Measurements from ENCODE around the gene MRPL20. TPM values are rescaled to one million over a fixed set of nuclear protein-coding genes. Genes with fewer than 3 reads are reported as not detected.

The MRPL20 gene
- total RNA-seq, 4 donors from 2014 or later: 87.9 to 222 (median 116) TPM

DNA sequence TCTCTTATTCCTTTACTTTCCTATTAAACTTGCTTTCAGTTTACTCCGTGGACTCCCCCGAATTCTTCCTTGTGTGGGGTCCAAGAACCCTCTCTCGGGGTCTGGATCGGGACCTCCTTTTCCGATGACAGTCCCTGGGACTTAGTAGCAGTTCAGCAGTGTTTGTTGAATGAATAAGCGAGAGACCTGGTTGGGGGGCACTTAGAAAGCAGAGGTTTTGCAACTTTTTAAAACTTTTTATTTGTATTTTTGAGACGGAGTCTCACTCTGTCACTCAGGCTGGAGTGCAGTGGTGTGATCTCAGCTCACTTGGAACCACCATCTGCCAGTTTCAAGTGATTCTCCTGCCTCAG, 16.1 kb upstream of the MRPL20 start:
- TF ChIP-seq, protein P1, sequence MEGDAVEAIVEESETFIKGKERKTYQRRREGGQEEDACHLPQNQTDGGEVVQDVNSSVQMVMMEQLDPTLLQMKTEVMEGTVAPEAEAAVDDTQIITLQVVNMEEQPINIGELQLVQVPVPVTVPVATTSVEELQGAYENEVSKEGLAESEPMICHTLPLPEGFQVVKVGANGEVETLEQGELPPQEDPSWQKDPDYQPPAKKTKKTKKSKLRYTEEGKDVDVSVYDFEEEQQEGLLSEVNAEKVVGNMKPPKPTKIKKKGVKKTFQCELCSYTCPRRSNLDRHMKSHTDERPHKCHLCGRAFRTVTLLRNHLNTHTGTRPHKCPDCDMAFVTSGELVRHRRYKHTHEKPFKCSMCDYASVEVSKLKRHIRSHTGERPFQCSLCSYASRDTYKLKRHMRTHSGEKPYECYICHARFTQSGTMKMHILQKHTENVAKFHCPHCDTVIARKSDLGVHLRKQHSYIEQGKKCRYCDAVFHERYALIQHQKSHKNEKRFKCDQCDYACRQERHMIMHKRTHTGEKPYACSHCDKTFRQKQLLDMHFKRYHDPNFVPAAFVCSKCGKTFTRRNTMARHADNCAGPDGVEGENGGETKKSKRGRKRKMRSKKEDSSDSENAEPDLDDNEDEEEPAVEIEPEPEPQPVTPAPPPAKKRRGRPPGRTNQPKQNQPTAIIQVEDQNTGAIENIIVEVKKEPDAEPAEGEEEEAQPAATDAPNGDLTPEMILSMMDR (IDR thresholded peaks at IDR 0.05; ENCODE audit: low read depth): no peak

DNA sequence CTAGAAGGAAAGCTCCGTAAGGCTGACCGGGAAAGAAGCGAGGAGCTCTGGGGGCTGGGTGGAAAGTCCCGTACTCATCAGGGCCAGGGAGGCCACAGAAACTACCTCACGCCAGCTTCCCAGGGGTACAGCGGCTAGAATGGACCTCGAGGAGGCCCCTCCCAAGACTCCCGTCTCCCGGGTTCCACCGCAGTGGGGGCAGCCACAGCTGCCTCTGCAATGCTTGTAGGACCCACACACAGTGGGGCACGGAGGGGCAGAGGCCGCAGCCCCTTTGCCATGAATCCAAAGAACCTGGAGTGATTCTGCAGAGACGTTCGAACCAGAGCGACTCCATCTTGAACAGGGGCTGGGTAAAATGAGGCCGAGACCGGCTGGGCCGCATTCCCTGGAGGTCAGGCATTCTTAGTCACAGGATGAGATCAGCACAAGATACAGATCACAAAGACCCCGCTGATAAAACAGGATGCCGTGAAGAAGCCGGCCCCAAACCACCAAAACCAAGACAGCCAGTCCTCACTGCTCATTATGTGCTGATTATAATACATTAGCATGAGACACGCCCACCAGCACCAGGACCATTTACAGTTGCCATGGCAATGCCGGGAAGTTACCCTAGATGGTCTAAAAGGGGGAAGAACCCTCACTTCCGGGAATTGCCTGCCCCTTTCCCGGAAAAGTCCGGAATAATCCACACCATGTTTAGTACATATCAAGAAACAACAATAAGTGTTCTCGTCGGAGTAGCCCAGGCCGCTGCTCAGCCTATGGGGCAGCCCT, 15.6 kb upstream of the MRPL20 start:
- TF ChIP-seq, protein P1 (IDR thresholded peaks at IDR 0.05; ENCODE audit: low read depth): no peak

DNA sequence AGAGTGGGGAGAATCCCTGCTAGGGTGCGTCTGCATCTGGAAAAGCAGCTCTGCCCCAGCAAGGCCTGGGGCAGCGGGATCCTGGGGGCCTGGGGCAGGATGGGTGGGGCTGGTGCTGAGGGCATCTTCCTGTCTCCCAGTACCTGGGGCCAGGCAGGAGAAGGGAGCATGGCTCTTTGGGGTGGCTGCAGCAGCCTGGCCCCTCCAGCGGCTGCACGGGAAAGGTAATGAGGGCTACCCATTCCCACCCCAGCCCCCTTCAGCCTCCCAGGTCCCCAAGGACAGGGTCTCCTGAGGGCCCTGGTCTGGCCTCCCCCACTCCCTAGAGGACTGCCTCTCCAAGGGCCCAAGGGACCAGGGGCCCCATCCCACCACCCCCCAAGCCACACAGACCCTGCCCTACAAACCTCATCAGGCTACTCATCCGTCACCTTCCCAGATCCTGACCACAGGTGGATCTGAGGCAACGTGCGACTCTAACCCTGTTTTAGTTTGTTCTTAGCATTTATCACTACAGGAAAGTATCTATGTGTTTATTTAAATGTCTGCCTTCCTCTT, 14.9 kb upstream of the MRPL20 start:
- TF ChIP-seq, protein P1 (IDR thresholded peaks at IDR 0.05; ENCODE audit: low read depth): no peak

DNA sequence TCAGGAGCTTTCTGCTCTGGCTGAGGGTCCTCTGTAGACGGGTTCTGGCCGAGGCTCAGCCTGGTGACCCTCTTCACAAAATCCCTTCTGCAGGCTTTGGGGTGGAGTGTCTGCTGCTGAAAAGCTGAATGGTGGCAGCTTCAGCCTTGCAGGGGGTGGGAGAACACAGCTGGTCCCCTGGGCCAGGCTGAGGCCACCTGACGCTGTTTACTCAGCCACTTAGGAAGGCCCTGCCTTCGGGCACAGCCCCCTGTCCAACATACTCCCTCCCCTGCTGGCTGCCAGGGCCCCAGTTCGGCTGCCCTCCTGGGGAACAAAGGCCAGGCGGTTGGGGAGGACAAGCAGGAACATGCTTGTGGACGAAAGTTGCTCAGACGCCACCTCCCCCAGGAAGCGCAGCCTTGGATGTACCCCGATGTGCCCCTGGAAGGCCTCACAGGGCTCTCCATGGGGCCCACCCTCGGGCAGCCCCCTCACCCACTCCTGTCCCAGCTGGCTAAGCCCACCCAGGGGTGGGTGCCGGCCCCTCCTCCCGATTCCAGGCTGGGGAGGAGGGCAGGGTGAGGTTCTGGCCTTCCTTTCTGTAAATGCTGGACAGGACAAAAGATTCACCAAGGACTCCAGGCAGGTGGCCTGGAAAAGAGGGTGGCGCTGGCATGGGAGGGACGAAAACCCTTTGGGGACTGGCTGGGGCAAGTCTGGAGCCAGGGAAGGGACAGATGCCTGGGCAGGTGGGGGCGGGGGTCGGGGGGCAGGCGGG, 14.2 kb upstream of the MRPL20 start, which contains the start of gene ANKRD65:
Gene ANKRD65 (minus strand): TSS at position 130 of the 760 bp plus-strand sequence. CDS start 271 bp downstream, outside the sequence.
- TF ChIP-seq, protein P1 (IDR thresholded peaks at IDR 0.05; ENCODE audit: low read depth): no peak

DNA sequence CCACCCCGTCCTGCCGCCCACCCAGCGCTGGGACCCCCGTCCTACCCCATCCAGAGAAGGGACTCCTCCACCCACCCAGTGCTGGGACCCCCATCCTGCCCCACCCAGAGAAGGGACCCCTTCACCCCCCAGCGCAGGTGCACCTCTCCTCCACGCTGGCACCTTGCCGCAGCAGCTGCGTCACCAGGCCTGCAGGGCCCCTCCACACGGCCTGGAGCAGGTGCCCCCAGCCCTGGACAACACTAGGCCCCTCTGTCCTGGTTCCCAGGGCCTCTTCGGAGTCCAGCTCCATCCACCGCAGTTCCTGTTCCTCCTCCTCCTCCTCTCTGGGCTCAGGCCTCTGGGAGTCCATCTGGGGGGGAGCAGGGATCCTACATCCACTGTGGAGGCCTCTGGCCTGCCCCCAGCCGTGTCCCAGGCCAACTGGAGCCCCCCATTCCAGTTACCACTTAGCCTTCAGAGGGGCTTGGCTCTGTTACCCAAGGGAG, 13.6 kb upstream of the MRPL20 start:
- TF ChIP-seq, protein P1 (IDR thresholded peaks at IDR 0.05; ENCODE audit: low read depth): no peak

DNA sequence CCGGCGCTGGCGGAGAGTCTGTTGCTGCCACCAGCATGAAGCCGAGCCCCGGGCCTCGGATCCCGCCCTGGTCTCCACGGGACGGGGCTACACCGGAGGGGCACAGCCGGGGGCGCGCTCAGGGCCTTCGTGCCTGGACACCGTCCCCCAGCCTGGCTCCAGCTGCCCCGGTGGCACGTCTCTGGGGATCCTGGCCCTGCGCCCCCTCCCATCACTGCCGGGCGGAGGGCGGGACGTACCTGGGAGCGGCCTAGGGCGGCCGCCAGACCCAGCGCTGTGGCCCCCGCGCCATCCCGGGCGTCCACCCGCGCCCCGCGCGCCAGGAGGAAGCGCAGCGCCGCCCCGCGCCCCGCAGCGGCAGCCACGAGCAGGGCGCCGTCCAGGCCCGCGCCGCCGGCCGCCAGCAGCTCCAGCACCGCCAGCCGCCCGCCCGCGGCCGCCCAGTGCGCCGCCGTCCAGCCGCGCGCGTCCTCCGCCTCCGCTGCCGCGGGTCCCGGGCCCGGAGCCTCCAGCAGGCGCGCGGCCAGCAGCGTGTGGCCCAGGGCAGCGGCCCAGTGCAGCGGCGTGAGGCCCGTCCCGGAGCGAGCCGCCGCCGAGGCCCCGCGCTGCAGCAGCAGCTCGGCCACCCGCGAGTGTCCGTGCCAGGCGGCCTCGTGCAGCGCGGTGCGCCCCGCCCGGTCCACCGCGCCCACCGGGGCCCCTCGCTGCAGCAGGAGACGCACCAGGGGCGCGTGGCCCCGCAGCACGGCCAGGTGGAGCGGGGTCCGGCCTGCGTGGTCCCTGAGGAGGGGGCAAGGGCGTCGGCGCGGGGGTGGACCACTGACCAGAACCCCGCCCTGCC, 12.9 kb upstream of the MRPL20 start:
- TF ChIP-seq, protein P1 (IDR thresholded peaks at IDR 0.05; ENCODE audit: low read depth): no peak
